Loucy (cell line): ENCODE data around the gene GSE1.

ENCODE experiments used
- H2AFZ ChIP-seq: fragments of 200-600 bp; sonication (generic); 2 replicates; pipeline ENCODE4 v1.6.0; 2016; ENCODE audit warnings: antibody characterized with exemption, mild to moderate bottlenecking, low read length, moderate library complexity
- H3F3A ChIP-seq: fragments of 200-600 bp; 2 replicates; pipeline ENCODE4 v1.6.0; 2016; ENCODE audit warnings: antibody characterized with exemption, low read depth, mild to moderate bottlenecking
- H3K27me3 ChIP-seq: fragments of 200-600 bp; sonication (generic); 2 replicates; pipeline ENCODE4 v1.6.1; 2014; ENCODE audit warnings: low read length, mild to moderate bottlenecking; ENCODE audit not compliant: insufficient read depth, poor library complexity, severe bottlenecking
- H3K36me3 ChIP-seq: fragments of 200-600 bp; sonication (generic); 2 replicates; pipeline ENCODE4 v1.6.1; 2016; ENCODE audit warnings: low read length; ENCODE audit not compliant: insufficient read depth
- H3K4me1 ChIP-seq: fragments of 200-600 bp; sonication (generic); 2 replicates; pipeline ENCODE4 v1.5.1; 2014; ENCODE audit warnings: low read length, mild to moderate bottlenecking; ENCODE audit not compliant: insufficient read depth, poor library complexity, severe bottlenecking
- H3K4me2 ChIP-seq: fragments of 200-600 bp; sonication (generic); 2 replicates; pipeline ENCODE4 v1.6.0; 2014; ENCODE audit warnings: antibody characterized with exemption, low read length, low read depth, mild to moderate bottlenecking; ENCODE audit not compliant: poor library complexity, severe bottlenecking
- H3K4me3 ChIP-seq: fragments of 200-600 bp; sonication (generic); 2 replicates; pipeline ENCODE4 v1.5.1; 2014; ENCODE audit warnings: low read length, mild to moderate bottlenecking, mixed read lengths; ENCODE audit not compliant: poor library complexity, severe bottlenecking
- H3K79me2 ChIP-seq: fragments of 200-600 bp; sonication (generic); 2 replicates; pipeline ENCODE4 v1.6.1; 2014; ENCODE audit warnings: low read length; ENCODE audit not compliant: insufficient read depth
- H3K9ac ChIP-seq: fragments of 200-600 bp; sonication (generic); 2 replicates; pipeline ENCODE4 v1.6.0; 2014; ENCODE audit warnings: mild to moderate bottlenecking, low read depth, low read length, moderate library complexity; ENCODE audit not compliant: poor library complexity, severe bottlenecking
- H3K9me2 ChIP-seq: fragments of 200-600 bp; sonication (generic); replicated peaks from 2 replicates; pipeline ENCODE4 v1.6.1; 2016; ENCODE audit warnings: low read depth, low read length, mixed read lengths
- H3K9me3 ChIP-seq: fragments of 200-600 bp; sonication (generic); 2 replicates; pipeline ENCODE4 v1.6.1; 2014; ENCODE audit warnings: mild to moderate bottlenecking, antibody characterized with exemption, low read length, low read depth; ENCODE audit not compliant: insufficient read depth
- H4K20me1 ChIP-seq: fragments of 200-600 bp; sonication (generic); 2 replicates; pipeline ENCODE4 v1.6.0; 2014; ENCODE audit warnings: antibody characterized with exemption, low read length, mild to moderate bottlenecking; ENCODE audit not compliant: insufficient read depth, poor library complexity, severe bottlenecking
- CTCF ChIP-seq: fragments of 200-600 bp; sonication (generic); conservative IDR thresholded peaks from 2 replicates; pipeline ENCODE4 v1.5.1; 2014; ENCODE audit warnings: mild to moderate bottlenecking, antibody characterized with exemption, low read length
- EZH2phosphoT487 ChIP-seq: fragments of 200-600 bp; IDR thresholded peaks from 2 replicates; pipeline ENCODE4 v1.6.1; 2018; ENCODE audit warnings: antibody characterized with exemption, mild to moderate bottlenecking, moderate library complexity, borderline replicate concordance

The GSE1 gene

GRCh38 chr16:85690469-85691064, 77.4 kb downstream of the GSE1 start:
- Histone ChIP-seq H3F3A (no peaks in the 10 kb centered on the region), H3K9me3 (no peaks in the 10 kb centered on the region), H3K9me2 (no peaks in the 10 kb centered on the region), H4K20me1 (peaks cover 11% of the 10 kb centered on the region), H3K36me3 (no peaks in the 10 kb centered on the region), H3K4me1 (peaks cover 14% of the 10 kb centered on the region), H3K27me3 (no peaks in the 10 kb centered on the region), H2AFZ (no peak overlapping the region), H3K4me2 (no peak overlapping the region), H3K9ac (no peak overlapping the region), H3K4me3 (no peak overlapping the region), H3K79me2 (peaks cover 30% of the 10 kb centered on the region)
- TF ChIP-seq EZH2phosphoT487: no peak
- TF ChIP-seq CTCF: no peak

GRCh38 chr16:85695196-85696128, 82.3 kb downstream of the GSE1 start:
- Histone ChIP-seq H3K4me1 (no peaks in the 10 kb centered on the region), H2AFZ (no peak overlapping the region), H3K36me3 (no peaks in the 10 kb centered on the region), H3K9me3 (no peaks in the 10 kb centered on the region), H3K4me3 (no peak overlapping the region), H3K9ac (no peak overlapping the region), H3K79me2 (no peaks in the 10 kb centered on the region), H4K20me1 (no peaks in the 10 kb centered on the region), H3F3A (no peaks in the 10 kb centered on the region), H3K4me2 (no peak overlapping the region), H3K9me2 (no peaks in the 10 kb centered on the region), H3K27me3 (no peaks in the 10 kb centered on the region)
- no peak for TF ChIP-seq EZH2phosphoT487
- TF ChIP-seq CTCF: no peak

- Histone ChIP-seq H3K27me3 (no peaks in the 10 kb centered on the region), H3F3A (no peaks in the 10 kb centered on the region), H3K9me2 (no peaks in the 10 kb centered on the region), H3K4me3 (no peak overlapping the region), H3K4me2 (no peak overlapping the region), H2AFZ (no peak overlapping the region), H3K4me1 (no peaks in the 10 kb centered on the region), H3K9ac (no peak overlapping the region), H3K79me2 (no peaks in the 10 kb centered on the region), H3K36me3 (no peaks in the 10 kb centered on the region), H3K9me3 (no peaks in the 10 kb centered on the region), H4K20me1 (no peaks in the 10 kb centered on the region)
- no peak for TF ChIP-seq CTCF
- TF ChIP-seq EZH2phosphoT487: no peak
Measured at GRCh38 chr16:85696781-85697180, 83.7 kb downstream of the GSE1 start.
